AG04450 (cell line): ENCODE measurements around the gene SUSD3. TPM values are rescaled to one million over a fixed set of nuclear protein-coding genes. Genes with fewer than 3 reads are reported as not detected.

Experiments used
- CTCF ChIA-PET: fragments of 300-600, 350-600 bp; formaldehyde crosslinking; extraction: SDS; loops from one replicate; lab custom pipeline; 2022; ENCODE audit warnings: antibody characterized with exemption, inconsistent platforms; lab: Charles Lee
- POLR2A ChIA-PET: fragments of 350-600 bp; formaldehyde crosslinking; extraction: SDS; loops from one replicate; lab custom pipeline; 2021; ENCODE audit warnings: antibody characterized with exemption, inconsistent platforms; lab: Yijun Ruan, JAX
- DNase-seq: peaks from one replicate; pipeline ENCODE4 v3.0.0-alpha.2; 2011; ENCODE audit warnings: low read depth, low spot score
- H3K27ac ChIP-seq: one replicate; pipeline ENCODE4 v1.5.1; 2012; ENCODE audit warnings: low read depth, low read length, control low read depth
- H3K27me3 ChIP-seq: one replicate; pipeline ENCODE4 v1.6.0; 2012; ENCODE audit warnings: low read length; ENCODE audit not compliant: control insufficient read depth, insufficient read depth
- H3K4me3 ChIP-seq: 2 replicates; pipeline ENCODE4 v1.5.1; 2011; ENCODE audit warnings: mild to moderate bottlenecking, low read depth, low read length, control low read depth
- H3K9me3 ChIP-seq: 2 replicates; pipeline ENCODE4 v1.5.1; 2012; ENCODE audit warnings: low read length; ENCODE audit not compliant: control insufficient read depth, insufficient read depth
- CTCF ChIP-seq: IDR thresholded peaks from 2 replicates; pipeline ENCODE4 v1.5.1; 2011; ENCODE audit warnings: low read depth, low read length, control low read depth, inconsistent platforms
- polyA plus RNA-seq: library from polyadenylated mRNA; depleted of rRNA; stranded (reverse); fragments of >200 nt; gene quantifications from 2 replicates; pipeline ENCODE4 v1.2.3, GENCODE V29; 2011

SUSD3 gene
- polyA plus RNA-seq, 1 experiment = 1.4 TPM

DNA sequence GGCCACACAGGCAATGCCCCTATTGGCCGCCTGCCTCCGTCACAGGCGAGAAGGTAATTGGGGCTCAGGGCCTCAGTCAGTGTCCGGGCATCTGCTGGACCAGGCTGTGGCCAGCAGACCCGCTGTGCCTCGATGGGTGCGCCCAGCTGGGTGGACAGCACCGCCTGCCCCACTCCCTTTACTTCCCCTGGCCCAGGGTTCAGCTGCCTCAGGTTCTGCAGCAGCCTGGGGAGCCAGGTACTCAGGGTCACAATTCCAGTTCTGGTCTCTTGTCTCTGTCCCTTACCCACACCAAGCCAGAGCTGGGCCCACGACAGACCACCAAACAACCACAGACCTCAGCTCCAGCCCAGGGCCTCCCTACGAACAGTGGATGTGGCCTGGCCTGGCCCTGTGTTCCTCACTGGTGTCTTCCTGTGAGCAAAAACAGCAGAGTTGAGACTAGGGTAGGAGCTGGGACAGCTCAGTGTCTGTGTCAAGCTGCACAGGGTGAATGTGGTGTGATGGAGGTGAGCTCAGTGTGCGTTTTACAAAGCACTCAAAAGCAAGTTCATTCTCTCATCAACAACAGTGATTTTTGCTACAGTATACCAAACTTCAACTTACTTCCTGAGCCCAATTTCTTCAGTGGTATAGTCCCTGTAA is 33.4 kb upstream of the SUSD3 start:
- ChIA-PET CTCF (no interaction called here), POLR2A (no interaction called here)
- peaks cover 9% of the 10 kb centered on the region for H3K27me3 ChIP-seq
- no peaks in the 10 kb centered on the region; the same call in 1 of the 2 replicates for H3K9me3 ChIP-seq
- no peak for TF ChIP-seq CTCF
- H3K4me3 ChIP-seq = no peak overlapping the region
- no peak overlapping the region for H3K27ac ChIP-seq
- DNase-seq = no peak

DNA sequence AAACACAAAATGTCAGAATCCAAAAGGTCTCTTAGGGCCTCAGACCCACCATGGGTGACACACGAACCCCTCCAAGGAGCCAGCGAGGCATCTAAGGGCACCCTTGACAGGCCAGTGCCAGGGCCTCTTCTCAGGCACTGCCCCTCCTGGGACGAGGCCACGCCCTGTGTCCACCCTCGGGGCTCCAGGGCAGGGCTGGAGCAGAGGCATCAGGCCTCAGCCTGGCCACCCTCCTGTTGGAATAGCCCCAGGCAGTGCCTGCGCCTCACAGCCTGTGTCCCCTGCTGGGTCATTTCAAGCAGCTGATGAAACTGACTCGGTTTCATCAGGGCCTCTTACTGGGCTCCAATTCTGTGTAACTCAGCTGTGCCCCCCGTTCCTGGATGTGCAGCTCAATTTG is 32.8 kb upstream of the SUSD3 start:
- no peak for DNase-seq
- ChIA-PET CTCF (no interaction called here), POLR2A (no interaction called here)
- no peak for TF ChIP-seq CTCF
- Histone ChIP-seq H3K4me3 (no peak overlapping the region), H3K9me3 (no peaks in the 10 kb centered on the region), H3K27ac (no peak overlapping the region), H3K27me3 (peaks cover 6% of the 10 kb centered on the region)

DNA sequence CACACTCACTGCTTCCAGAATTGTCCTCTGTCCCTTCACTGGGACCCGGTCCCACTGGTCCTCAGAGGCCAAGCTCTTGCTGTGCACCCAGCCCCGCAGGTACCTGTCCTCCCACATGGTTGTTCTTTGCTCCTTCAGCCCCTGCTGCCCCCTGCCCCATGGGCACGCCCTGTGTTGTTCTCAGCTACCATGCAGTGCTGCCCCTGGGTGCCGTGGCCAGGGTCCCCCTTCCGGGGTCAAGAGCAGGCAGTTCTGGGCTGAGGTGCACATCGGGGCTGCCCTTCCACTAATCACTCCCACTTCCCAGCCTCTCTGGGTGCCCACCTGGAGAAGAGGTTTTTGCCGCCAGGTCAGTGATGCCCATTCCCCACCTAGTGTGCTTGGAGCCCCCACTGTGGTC is 31.9 kb upstream of the SUSD3 start:
- no peak for TF ChIP-seq CTCF
- DNase-seq = no peak
- CTCF ChIA-PET = no interaction called here
- peaks cover 6% of the 10 kb centered on the region for H3K27me3 ChIP-seq
- no peak overlapping the region for H3K27ac ChIP-seq
- POLR2A ChIA-PET = no interaction called here
- no peak overlapping the region for H3K4me3 ChIP-seq
- H3K9me3 ChIP-seq = no peaks in the 10 kb centered on the region

DNA sequence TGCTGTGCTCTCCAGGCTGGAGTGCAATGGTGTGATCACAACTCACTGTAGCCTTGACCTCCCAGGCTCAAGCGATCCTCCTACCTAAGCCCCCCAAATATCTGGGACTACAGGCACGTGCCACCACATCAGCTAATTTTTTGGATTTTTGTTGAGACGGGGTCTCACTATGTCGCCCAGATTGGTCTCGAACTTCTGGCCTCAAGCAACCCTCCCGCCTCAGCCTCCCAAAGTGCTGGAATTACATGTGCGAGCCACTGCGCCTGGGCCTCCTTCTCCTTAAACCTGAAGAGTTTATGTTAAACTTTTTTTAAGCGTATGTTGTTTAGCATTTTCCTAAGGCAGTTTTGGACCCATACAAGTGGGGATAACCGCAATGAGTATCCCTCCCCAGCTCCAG is 30.8 kb upstream of the SUSD3 start:
- Histone ChIP-seq H3K4me3 (no peak overlapping the region), H3K9me3 (no peaks in the 10 kb centered on the region), H3K27me3 (peaks cover 12% of the 10 kb centered on the region), H3K27ac (no peak overlapping the region)
- ChIA-PET CTCF (no interaction called here), POLR2A (no interaction called here)
- no peak for DNase-seq
- no peak for TF ChIP-seq CTCF

DNA sequence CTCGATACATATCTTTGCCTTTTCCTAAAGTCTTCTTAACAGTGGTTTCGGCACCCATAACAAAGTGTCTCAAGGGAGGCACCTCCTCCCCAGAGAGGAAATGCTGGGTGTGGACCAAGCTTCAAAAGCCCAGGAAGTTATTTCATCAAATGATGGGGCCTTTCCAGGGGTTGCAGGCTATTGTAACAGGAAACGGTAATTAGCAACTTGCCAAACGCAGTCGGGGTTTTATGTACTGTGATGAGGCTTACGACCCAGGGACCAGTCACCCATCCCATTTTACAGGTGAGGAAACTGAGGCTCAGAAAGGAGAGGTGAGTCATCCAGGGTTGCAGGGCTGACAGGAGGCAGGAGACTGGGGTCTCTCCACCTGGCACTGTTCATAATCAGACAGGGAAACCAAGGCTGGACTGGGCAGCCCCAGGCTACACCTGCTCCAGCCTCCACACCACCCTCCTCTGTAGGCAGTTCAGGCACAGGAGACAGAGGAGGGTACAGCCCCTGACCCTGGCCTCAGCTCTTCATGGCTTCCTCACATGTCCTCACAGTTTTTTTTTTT is 30.0 kb upstream of the SUSD3 start:
- Histone ChIP-seq H3K4me3 (no peak overlapping the region), H3K27ac (no peak overlapping the region), H3K27me3 (peaks cover 13% of the 10 kb centered on the region), H3K9me3 (no peaks in the 10 kb centered on the region)
- POLR2A ChIA-PET = no interaction called here
- CTCF ChIA-PET = interaction anchor here (0.6 kb wide), 1 partner anchor 538 kb away, joined by 5 read pairs; no protein-coding TSS in a partner anchor
- no peak for DNase-seq
- no peak for TF ChIP-seq CTCF
